ENCODE measurements around the gene APOL3. TPM values are rescaled to one million over a fixed set of nuclear protein-coding genes. Genes with fewer than 3 reads are reported as not detected.
"Not testable (repeated sequence)": the region's sequence is repeated elsewhere in the genome, so short reads cannot be mapped to it uniquely, and the experiment has no call there.

Gene APOL3
- total and polyA plus RNA-seq, 10 of the 15 experiments (the other 5 are each of a cell fraction or from before 2014, with no cell fraction given) = 6.9 to 66.8 (median 48.5) TPM

GRCh38 chr22:36162127-36163034 lies 1.8 kb upstream of the APOL3 start (continued):
- TF ChIP-seq, protein P1, sequence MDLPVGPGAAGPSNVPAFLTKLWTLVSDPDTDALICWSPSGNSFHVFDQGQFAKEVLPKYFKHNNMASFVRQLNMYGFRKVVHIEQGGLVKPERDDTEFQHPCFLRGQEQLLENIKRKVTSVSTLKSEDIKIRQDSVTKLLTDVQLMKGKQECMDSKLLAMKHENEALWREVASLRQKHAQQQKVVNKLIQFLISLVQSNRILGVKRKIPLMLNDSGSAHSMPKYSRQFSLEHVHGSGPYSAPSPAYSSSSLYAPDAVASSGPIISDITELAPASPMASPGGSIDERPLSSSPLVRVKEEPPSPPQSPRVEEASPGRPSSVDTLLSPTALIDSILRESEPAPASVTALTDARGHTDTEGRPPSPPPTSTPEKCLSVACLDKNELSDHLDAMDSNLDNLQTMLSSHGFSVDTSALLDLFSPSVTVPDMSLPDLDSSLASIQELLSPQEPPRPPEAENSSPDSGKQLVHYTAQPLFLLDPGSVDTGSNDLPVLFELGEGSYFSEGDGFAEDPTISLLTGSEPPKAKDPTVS (IDR thresholded peaks at IDR 0.05; ENCODE audit: low read depth, low read length) = no peak
- TF ChIP-seq, protein P2, sequence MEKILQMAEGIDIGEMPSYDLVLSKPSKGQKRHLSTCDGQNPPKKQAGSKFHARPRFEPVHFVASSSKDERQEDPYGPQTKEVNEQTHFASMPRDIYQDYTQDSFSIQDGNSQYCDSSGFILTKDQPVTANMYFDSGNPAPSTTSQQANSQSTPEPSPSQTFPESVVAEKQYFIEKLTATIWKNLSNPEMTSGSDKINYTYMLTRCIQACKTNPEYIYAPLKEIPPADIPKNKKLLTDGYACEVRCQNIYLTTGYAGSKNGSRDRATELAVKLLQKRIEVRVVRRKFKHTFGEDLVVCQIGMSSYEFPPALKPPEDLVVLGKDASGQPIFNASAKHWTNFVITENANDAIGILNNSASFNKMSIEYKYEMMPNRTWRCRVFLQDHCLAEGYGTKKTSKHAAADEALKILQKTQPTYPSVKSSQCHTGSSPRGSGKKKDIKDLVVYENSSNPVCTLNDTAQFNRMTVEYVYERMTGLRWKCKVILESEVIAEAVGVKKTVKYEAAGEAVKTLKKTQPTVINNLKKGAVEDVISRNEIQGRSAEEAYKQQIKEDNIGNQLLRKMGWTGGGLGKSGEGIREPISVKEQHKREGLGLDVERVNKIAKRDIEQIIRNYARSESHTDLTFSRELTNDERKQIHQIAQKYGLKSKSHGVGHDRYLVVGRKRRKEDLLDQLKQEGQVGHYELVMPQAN (conservative IDR thresholded peaks at IDR 0.05) = no peak
- no peak for TF ChIP-seq SRF (IDR thresholded peaks at IDR 0.05; ENCODE audit: low read depth in 2 of 2, low read length in 2 of 2)
- no peak for TF ChIP-seq TCF3 (IDR thresholded peaks at IDR 0.05; ENCODE audit: borderline replicate concordance, insufficient read depth, low read depth, low read length)
- TF ChIP-seq E4F1 (IDR thresholded peaks at IDR 0.05; ENCODE audit: borderline replicate concordance, partially characterized antibody) = no peak

- intact Hi-C loops (cut with micrococcal nuclease; ENCODE audit: unreplicated experiment); FAIRE-seq; H3K27me3 ChIP-seq (replicated peaks in 1 of 2; ENCODE audit: control insufficient read depth in 2 of 2, insufficient read depth in 2 of 2, low read length in 1 of 2); in situ Hi-C loops (cut with MboI); ATAC-seq; DNase-seq (ENCODE audit: low read depth, low spot score); BruUV-seq (replicated peaks); H4K20me1 ChIP-seq (ENCODE audit: control insufficient read depth, insufficient read depth); H3K9me3 ChIP-seq (replicated peaks; ENCODE audit: control insufficient read depth, insufficient read depth, low read length); H3K36me3 ChIP-seq (ENCODE audit: control insufficient read depth in 2 of 2, insufficient read depth in 2 of 2, low read length in 1 of 2): not testable (repeated sequence)
- Histone ChIP-seq H3K9ac (ENCODE audit: control insufficient read depth, insufficient read depth, low read length) (peak overlapping the region; percentile 24; the same call in 1 of the 2 replicates), H3K4me2 (ENCODE audit: control insufficient read depth, insufficient read depth) (peak overlapping the region; percentile 99), H2AFZ (ENCODE audit: control insufficient read depth, low read depth, low read length) (peak overlapping the region; percentile 6; the same call in 1 of the 2 replicates), H3K4me3 (peak overlapping the region; percentile 55; the same call in 1 of the 2 replicates), H3K27ac (ENCODE audit: control insufficient read depth, insufficient read depth) (peak overlapping the region; percentile 94), H3K4me1 (ENCODE audit: control insufficient read depth, insufficient read depth, low read length) (peaks cover 59% of the 10 kb centered on the region), H3K79me2 (ENCODE audit: control insufficient read depth, insufficient read depth, low read length) (peaks cover 39% of the 10 kb centered on the region)
- RAD21 ChIA-PET (ENCODE audit: unreplicated experiment) = interaction anchor here (3.2 to 7.4 kb wide), 2 partner anchors 18 to 77 kb away, joined by 18 to 71 read pairs; partner anchors contain the start of gene APOL2
- POLR2A ChIA-PET = interaction anchor here (1.5 to 2.8 kb wide), 3 partner anchors 8 to 16 kb away, joined by 4 to 14 read pairs (median 4); no protein-coding TSS in a partner anchor
- SMC1A ChIA-PET (ENCODE audit: uncharacterized antibody, unreplicated experiment) = interaction anchor here (0.6 to 10.7 kb wide), 8 partner anchors 9 to 197 kb away, joined by 3 to 154 read pairs (median 6); partner anchors contain the start of genes APOL1 and APOL2
- WGBS (ENCODE audit: insufficient coverage, insufficient replicate concordance, low lambda C conversion rate, missing lambda C conversion rate) = 16% methylated on average over 5 of the region's 5 CpGs
- CTCF ChIA-PET = interaction anchor here (0.6 to 11.9 kb wide), 7 partner anchors 9 to 331 kb away, joined by 3 to 150 read pairs (median 3); no protein-coding TSS in a partner anchor
Observed at GRCh38 chr22:36161793-36162126, 1.2 kb upstream of the APOL3 start.
